ENCODE results near the gene NEDD8. TPM values are rescaled to one million over a fixed set of nuclear protein-coding genes. Genes with fewer than 3 reads are reported as not detected.

NEDD8 gene
- total RNA-seq, 1 experiment from 2014 or later: 234 TPM

DNA sequence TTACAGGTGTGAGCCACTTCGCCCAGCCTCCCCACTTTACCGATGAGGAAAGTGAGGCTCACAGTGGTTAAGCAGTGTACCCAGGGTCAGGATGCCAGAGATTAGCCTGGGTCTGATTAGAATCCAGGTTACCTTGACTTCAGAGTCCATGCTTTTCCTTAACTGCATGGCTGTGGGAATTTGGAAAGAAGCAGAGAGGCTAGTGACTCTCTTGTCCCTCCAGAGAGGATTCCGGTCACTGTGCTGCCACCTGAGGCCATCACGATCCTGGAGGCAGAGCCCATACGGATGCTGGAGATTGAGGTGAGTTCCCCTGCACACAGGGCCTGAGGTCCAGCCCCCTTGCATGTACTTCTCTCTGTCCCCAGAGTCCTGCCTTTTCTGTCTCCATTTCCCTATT is 55.6 kb downstream of the NEDD8 start:
- H3K36me3 ChIP-seq: peaks cover 41% of the 10 kb centered on the region
- H3K4me1 ChIP-seq (replicated peaks): peaks cover 9% of the 10 kb centered on the region
- no peaks in the 10 kb centered on the region for H3K27me3 ChIP-seq (replicated peaks)
- H3K27ac ChIP-seq: no peak overlapping the region
- DNase-seq (ENCODE audit: low read depth in 1 of 2, low spot score in 2 of 2): no peak
- H3K4me3 ChIP-seq: no peak overlapping the region
- no peaks in the 10 kb centered on the region for H3K9me3 ChIP-seq (replicated peaks)

DNA sequence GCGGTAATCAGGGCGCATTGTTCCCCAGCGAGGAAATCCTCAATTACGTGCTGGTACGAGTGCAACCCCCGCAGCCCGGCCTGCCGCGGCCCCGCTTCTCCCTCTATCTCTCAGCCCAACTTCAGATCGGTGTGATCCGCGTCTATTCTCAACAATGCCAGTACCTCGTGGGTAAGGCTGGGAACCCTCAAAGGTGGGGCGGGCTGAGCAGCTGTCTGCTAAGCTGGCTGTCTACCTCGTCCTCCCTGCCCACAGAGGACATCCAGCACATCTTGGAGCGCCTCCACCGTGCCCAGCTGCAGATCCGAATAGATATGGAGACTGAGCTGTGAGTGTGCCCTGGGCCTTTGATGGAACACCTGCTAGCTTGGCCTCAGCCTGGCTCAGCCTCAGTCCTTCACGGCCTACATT is 59.3 kb downstream of the NEDD8 start:
- H3K27me3 ChIP-seq (replicated peaks): no peaks in the 10 kb centered on the region
- peaks cover 10% of the 10 kb centered on the region for H3K36me3 ChIP-seq
- DNase-seq (ENCODE audit: low read depth in 1 of 2, low spot score in 2 of 2): no peak
- H3K4me1 ChIP-seq (replicated peaks): no peaks in the 10 kb centered on the region
- H3K4me3 ChIP-seq: no peak overlapping the region
- no peaks in the 10 kb centered on the region for H3K9me3 ChIP-seq (replicated peaks)
- no peak overlapping the region for H3K27ac ChIP-seq

DNA sequence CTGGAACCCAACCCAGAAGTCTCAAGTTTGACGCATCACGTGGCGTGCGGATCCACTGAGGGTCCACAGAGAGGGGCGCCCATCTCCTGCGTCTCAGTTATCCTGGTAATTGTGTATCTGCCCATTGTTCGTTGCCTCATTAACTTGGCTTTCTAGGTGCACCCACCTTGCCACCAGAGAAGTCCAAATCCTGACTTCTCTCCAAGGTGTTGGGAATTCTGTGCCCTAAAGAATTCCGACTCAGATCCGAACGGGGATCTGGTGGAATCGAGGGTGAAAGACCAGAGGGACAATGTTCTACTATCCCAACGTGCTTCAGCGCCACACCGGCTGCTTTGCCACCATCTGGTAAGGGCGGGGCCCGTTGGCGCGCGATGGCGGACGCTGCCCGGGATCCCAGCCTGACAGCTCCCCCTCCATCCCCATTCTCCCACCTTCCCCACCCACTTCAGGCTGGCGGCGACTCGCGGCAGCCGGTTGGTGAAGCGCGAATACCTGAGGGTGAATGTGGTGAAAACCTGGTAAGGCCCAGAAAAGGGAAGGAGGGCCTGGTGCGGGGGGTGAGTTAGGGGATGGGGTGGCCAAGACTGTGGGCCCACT is 59.8 kb downstream of the NEDD8 start:
- Histone ChIP-seq H3K36me3 (peaks cover 11% of the 10 kb centered on the region), H3K4me1 (replicated peaks) (no peaks in the 10 kb centered on the region), H3K27ac (no peak overlapping the region), H3K4me3 (no peak overlapping the region), H3K27me3 (replicated peaks) (no peaks in the 10 kb centered on the region), H3K9me3 (replicated peaks) (no peaks in the 10 kb centered on the region)
- DNase-seq (ENCODE audit: low read depth in 1 of 2, low spot score in 2 of 2): no peak

DNA sequence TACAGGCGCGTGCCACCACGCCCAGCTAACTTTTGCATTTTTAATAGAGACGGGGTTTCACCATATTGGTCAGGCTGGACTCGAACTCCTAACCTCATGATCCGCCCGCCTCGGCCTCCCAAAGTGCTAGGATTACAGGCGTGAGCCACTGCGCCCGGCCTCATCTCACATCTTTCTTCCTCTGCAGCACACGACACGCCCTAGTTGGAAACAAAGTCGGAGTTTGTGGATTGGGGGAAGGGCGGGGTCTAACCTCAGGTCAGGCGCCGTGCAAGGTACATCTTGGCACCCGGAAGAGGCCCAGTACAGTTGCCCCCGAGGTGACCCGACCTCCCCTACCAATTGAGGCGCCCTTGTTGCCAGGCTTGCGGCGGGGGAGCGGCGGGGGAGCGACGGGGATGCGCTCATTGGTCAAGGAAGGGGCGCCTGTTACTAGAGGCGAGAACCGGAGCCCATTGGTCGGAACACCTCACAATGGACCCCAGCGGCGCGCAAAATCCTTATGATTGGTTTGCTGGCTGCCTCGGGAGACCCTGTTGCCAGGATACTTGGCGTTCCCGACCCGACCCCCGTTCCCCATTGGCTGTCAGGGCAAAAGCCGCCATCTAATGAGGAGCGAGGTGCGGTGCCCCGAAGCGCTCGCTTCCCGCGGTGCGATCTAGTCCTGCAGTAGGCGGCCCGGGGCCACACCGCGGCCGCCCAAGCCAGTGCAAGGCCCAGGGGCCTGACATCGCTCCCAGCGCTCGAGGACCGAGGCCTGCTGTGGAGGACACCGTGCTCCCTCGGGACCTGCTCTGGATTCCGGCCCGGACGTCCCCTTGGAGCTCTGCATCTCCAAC is 60.5 kb downstream of the NEDD8 start, which contains the start of gene REC8:
Gene REC8 (plus strand): TSS at position 659 of the 839 bp plus-strand sequence. CDS start 473 bp downstream, outside the sequence.
- no peak for DNase-seq (ENCODE audit: low read depth in 1 of 2, low spot score in 2 of 2)
- no peaks in the 10 kb centered on the region for H3K4me1 ChIP-seq (replicated peaks)
- peaks cover 10% of the 10 kb centered on the region for H3K36me3 ChIP-seq
- H3K27ac ChIP-seq: no peak within 1 kb of the TSS
- no peaks in the 10 kb centered on the region for H3K27me3 ChIP-seq (replicated peaks)
- no peak within 1 kb of the TSS for H3K4me3 ChIP-seq
- H3K9me3 ChIP-seq (replicated peaks): no peaks in the 10 kb centered on the region

DNA sequence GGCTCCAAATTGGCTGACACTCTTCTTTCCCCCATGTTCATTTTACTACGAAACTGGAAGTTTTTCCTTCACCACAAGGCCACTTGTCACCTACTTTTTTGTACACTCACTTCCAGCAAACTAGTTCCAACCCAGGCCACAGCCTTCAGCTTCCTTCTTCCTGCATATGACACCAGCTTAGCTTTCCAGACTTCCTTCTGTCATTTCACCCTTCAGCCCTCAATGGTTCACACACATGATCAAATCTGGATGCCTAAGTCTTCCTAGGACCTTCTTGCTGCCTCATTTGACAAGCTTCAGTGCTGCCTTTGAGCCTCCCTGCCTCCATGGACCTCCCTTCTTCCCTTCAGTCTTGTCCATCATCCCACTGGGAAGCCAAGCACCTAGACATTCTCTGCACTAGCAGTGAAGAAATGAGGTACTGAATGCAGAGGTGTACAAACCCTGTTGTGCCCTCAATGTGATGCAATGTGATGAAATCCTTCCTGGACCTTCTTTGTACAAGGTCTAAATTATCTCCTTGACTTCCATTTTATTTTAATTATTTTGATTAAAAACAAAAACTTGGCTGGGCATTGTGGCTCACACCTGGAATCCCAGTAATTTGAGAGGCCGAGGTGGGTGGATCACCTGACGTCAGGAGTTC is 64.6 kb downstream of the NEDD8 start:
- Histone ChIP-seq H3K4me1 (replicated peaks) (no peaks in the 10 kb centered on the region), H3K9me3 (replicated peaks) (no peaks in the 10 kb centered on the region), H3K27ac (no peak overlapping the region), H3K36me3 (peaks cover 43% of the 10 kb centered on the region), H3K27me3 (replicated peaks) (no peaks in the 10 kb centered on the region), H3K4me3 (no peak overlapping the region)
- DNase-seq (ENCODE audit: low read depth in 1 of 2, low spot score in 2 of 2): no peak

Other genes starting within 250 kb of the NEDD8 start
- gene DHRS4L2, start 243.4 kb downstream of the NEDD8 start, total RNA-seq (2014; rRNA removed; shearing (Covaris generic)): 4.9 and 15.1 TPM in 2 replicates
- gene CARMIL3, start 180.4 kb downstream of the NEDD8 start, total RNA-seq (2014; rRNA removed; shearing (Covaris generic)): not detected in 2 replicates
- gene CPNE6, start 160.8 kb downstream of the NEDD8 start, total RNA-seq (2014; rRNA removed; shearing (Covaris generic)): not detected in 2 replicates
- 4.8 and 5.3 TPM in 2 replicates for gene PCK2, start 138.1 kb downstream of the NEDD8 start, total RNA-seq (2014; rRNA removed; shearing (Covaris generic))
- gene DCAF11, start 117.6 kb downstream of the NEDD8 start, total RNA-seq (2014; rRNA removed; shearing (Covaris generic)): 43.1 and 44.0 TPM in 2 replicates
- gene NRL, start 117.4 kb downstream of the NEDD8 start, total RNA-seq (2014; rRNA removed; shearing (Covaris generic)): 1.4 TPM in 1 of 2 replicates, not detected in the other
- 1.8 TPM in 1 of 2 replicates, not detected in the other for gene FITM1, start 101.7 kb downstream of the NEDD8 start, total RNA-seq (2014; rRNA removed; shearing (Covaris generic))
- 168 and 199 TPM in 2 replicates for gene PSME1, start 96.2 kb downstream of the NEDD8 start, total RNA-seq (2014; rRNA removed; shearing (Covaris generic))
- gene EMC9, start 90.8 kb downstream of the NEDD8 start, total RNA-seq (2014; rRNA removed; shearing (Covaris generic)): 11.1 and 24.5 TPM in 2 replicates
- gene PSME2, start 85.8 kb downstream of the NEDD8 start, total RNA-seq (2014; rRNA removed; shearing (Covaris generic)): 161 and 167 TPM in 2 replicates
- gene RNF31, start 84.9 kb downstream of the NEDD8 start, total RNA-seq (2014; rRNA removed; shearing (Covaris generic)): 40.3 and 135 TPM in 2 replicates
- 21.8 and 24.3 TPM in 2 replicates for gene IRF9, start 71.1 kb downstream of the NEDD8 start, total RNA-seq (2014; rRNA removed; shearing (Covaris generic))
- 0.47 and 6.8 TPM in 2 replicates for gene REC8, start 60.3 kb downstream of the NEDD8 start, total RNA-seq (2014; rRNA removed; shearing (Covaris generic))
- 25.1 and 27.6 TPM in 2 replicates for gene IPO4, start 43.6 kb downstream of the NEDD8 start, total RNA-seq (2014; rRNA removed; shearing (Covaris generic))
- gene TM9SF1, start 36.9 kb downstream of the NEDD8 start, total RNA-seq (2014; rRNA removed; shearing (Covaris generic)): 60.3 and 60.5 TPM in 2 replicates
- gene TSSK4, start 26.7 kb downstream of the NEDD8 start, total RNA-seq (2014; rRNA removed; shearing (Covaris generic)): not detected in 2 replicates
- 23.0 and 29.9 TPM in 2 replicates for gene CHMP4A, start 18.9 kb downstream of the NEDD8 start, total RNA-seq (2014; rRNA removed; shearing (Covaris generic))
- 13.6 and 30.8 TPM in 2 replicates for gene MDP1, start 16.3 kb downstream of the NEDD8 start, total RNA-seq (2014; rRNA removed; shearing (Covaris generic))
- gene GMPR2, start 562 bp upstream of the NEDD8 start, total RNA-seq (2014; rRNA removed; shearing (Covaris generic)): 46.1 and 64.8 TPM in 2 replicates
- gene TINF2, start 10.3 kb upstream of the NEDD8 start, total RNA-seq (2014; rRNA removed; shearing (Covaris generic)): 31.1 and 53.0 TPM in 2 replicates
- 0.76 TPM in 1 of 2 replicates, not detected in the other for gene TGM1, start 30.8 kb upstream of the NEDD8 start, total RNA-seq (2014; rRNA removed; shearing (Covaris generic))
- 18.0 and 30.4 TPM in 2 replicates for gene RABGGTA, start 39.2 kb upstream of the NEDD8 start, total RNA-seq (2014; rRNA removed; shearing (Covaris generic))
- 5.4 and 20.5 TPM in 2 replicates for gene DHRS1, start 67.4 kb upstream of the NEDD8 start, total RNA-seq (2014; rRNA removed; shearing (Covaris generic))
- gene NOP9, start 67.5 kb upstream of the NEDD8 start, total RNA-seq (2014; rRNA removed; shearing (Covaris generic)): 15.3 and 16.2 TPM in 2 replicates
- gene CIDEB, start 75.6 kb upstream of the NEDD8 start, total RNA-seq (2014; rRNA removed; shearing (Covaris generic)): not detected in 2 replicates
- gene LTB4R2, start 77.8 kb upstream of the NEDD8 start, total RNA-seq (2014; rRNA removed; shearing (Covaris generic)): 3.1 and 10.1 TPM in 2 replicates
- 0.81 and 2.1 TPM in 2 replicates for gene LTB4R, start 79.1 kb upstream of the NEDD8 start, total RNA-seq (2014; rRNA removed; shearing (Covaris generic))
- gene ADCY4, start 102.7 kb upstream of the NEDD8 start, total RNA-seq (2014; rRNA removed; shearing (Covaris generic)): not detected in 2 replicates
- gene RIPK3, start 107.6 kb upstream of the NEDD8 start, total RNA-seq (2014; rRNA removed; shearing (Covaris generic)): not detected in 2 replicates
- gene NFATC4, start 135.8 kb upstream of the NEDD8 start, total RNA-seq (2014; rRNA removed; shearing (Covaris generic)): 14.6 and 23.6 TPM in 2 replicates
- 0.87 and 1.2 TPM in 2 replicates for gene NYNRIN, start 166.6 kb upstream of the NEDD8 start, total RNA-seq (2014; rRNA removed; shearing (Covaris generic))
- 0.84 and 3.1 TPM in 2 replicates for gene CBLN3, start 197.3 kb upstream of the NEDD8 start, total RNA-seq (2014; rRNA removed; shearing (Covaris generic))
- 12.5 and 25.1 TPM in 2 replicates for gene KHNYN, start 197.6 kb upstream of the NEDD8 start, total RNA-seq (2014; rRNA removed; shearing (Covaris generic))
- gene SDR39U1, start 210.4 kb upstream of the NEDD8 start, total RNA-seq (2014; rRNA removed; shearing (Covaris generic)): 7.9 and 8.2 TPM in 2 replicates

All from SJSA1 (cell line).